HG03432 (cell line): ENCODE data around the gene ACP2.
A peak's percentile ranks its signal among the peaks of the same experiment; 100 is the strongest.

Experiments used
- ATAC-seq: cut with Tn5 transposase; IDR thresholded peaks from one replicate; pipeline ENCODE4 v1.9.1; 2021; ENCODE audit warnings: mild to moderate bottlenecking, moderate library complexity; ENCODE audit not compliant: unreplicated experiment

Gene ACP2

GRCh38 chr11:47269002-47269828 is 20.6 kb upstream of the ACP2 start:
- peak; percentile 62 for ATAC-seq

- no peak for ATAC-seq
Measured at GRCh38 chr11:47268448-47269001, 19.9 kb upstream of the ACP2 start.

- ATAC-seq: no peak
Measured at GRCh38 chr11:47267876-47268275, 19.3 kb upstream of the ACP2 start.

GRCh38 chr11:47264521-47264920 is 15.9 kb upstream of the ACP2 start:
- no peak for ATAC-seq

- ATAC-seq: no peak
Measured at GRCh38 chr11:47264119-47264518, 15.5 kb upstream of the ACP2 start.

- ATAC-seq: no peak
Measured at GRCh38 chr11:47261291-47261800, 12.7 kb upstream of the ACP2 start.

- ATAC-seq: no peak
Measured at GRCh38 chr11:47260366-47260765, 11.8 kb upstream of the ACP2 start.

- ATAC-seq: peak; percentile 46
Measured at GRCh38 chr11:47259232-47259977, 10.8 kb upstream of the ACP2 start.

GRCh38 chr11:47258317-47258902 is 9.8 kb upstream of the ACP2 start:
- ATAC-seq: no peak

GRCh38 chr11:47257517-47258316 is 9.1 kb upstream of the ACP2 start, which contains the start of gene NR1H3:
TSS of gene NR1H3 (plus strand) at chr11:47257996. CDS start at chr11:47259217, 1,221 bp downstream.
- ATAC-seq: no peak

- no peak for ATAC-seq
Measured at GRCh38 chr11:47257177-47257516, 8.5 kb upstream of the ACP2 start.

GRCh38 chr11:47256374-47256773 is 7.8 kb upstream of the ACP2 start:
- no peak for ATAC-seq

GRCh38 chr11:47254386-47254785 is 5.8 kb upstream of the ACP2 start:
- ATAC-seq: no peak

- no peak for ATAC-seq
Measured at GRCh38 chr11:47253660-47254059, 5.0 kb upstream of the ACP2 start.

- ATAC-seq: no peak
Measured at GRCh38 chr11:47251751-47252150, 3.1 kb upstream of the ACP2 start.

GRCh38 chr11:47249378-47249715 is 733 bp upstream of the ACP2 start:
- ATAC-seq: no peak

GRCh38 chr11:47248304-47248663 is 330 bp downstream of the ACP2 start:
- ATAC-seq: peak; percentile 28

GRCh38 chr11:47247502-47247901 is 1.1 kb downstream of the ACP2 start:
- ATAC-seq: no peak

GRCh38 chr11:47245611-47246357 is 2.8 kb downstream of the ACP2 start:
- ATAC-seq: no peak
